HepG2 (cell line): Measurements from ENCODE around the gene PALM2AKAP2. TPM values are rescaled to one million over a fixed set of nuclear protein-coding genes. Genes with fewer than 3 reads are reported as not detected.

Experiments
- REST ChIP-seq, 2 experiments: IDR thresholded peaks; 2 replicates each; pipeline ENCODE4 v1.6.1; 2011 to 2012; ENCODE audit warnings: low read length in 2 of 2, borderline replicate concordance in 1 of 2, low read depth in 1 of 2, mild to moderate bottlenecking in 1 of 2, moderate library complexity in 1 of 2
- ZNF318 ChIP-seq: sonication (generic); formaldehyde crosslinking; IDR thresholded peaks from 2 replicates; pipeline ENCODE4 v1.4.0; 2020; ENCODE audit warnings: mild to moderate bottlenecking, missing genetic modification reagents
- ZNF563 ChIP-seq: sonication (generic); formaldehyde crosslinking; IDR thresholded peaks from 2 replicates; pipeline ENCODE4 v1.8.0; 2022; ENCODE audit warnings: mild to moderate bottlenecking, moderate library complexity, missing genetic modification reagents
- ZNF616 ChIP-seq: sonication (generic); formaldehyde crosslinking; IDR thresholded peaks from 2 replicates; pipeline ENCODE4 v1.5.0; 2020; ENCODE audit warnings: low read depth, mild to moderate bottlenecking, missing genetic modification reagents
- polyA plus RNA-seq, 8 experiments: library from polyadenylated mRNA; depleted of rRNA in 3 of 8; stranded (reverse) in 7 of 8; unstranded in 1 of 8; fragments of >200 nt; fragmentation: Illumina TruSeq in 4 of 8; extraction: Trizol in 4 of 8; gene quantifications; 2 replicates each; pipeline versions ENCODE4 v1.2.1 to v1.2.3, GENCODE V29; 2011 to 2016; ENCODE audit warnings: low read depth in 4 of 8, missing spikeins in 1 of 8, mixed read lengths in 1 of 8; ENCODE audit not compliant: insufficient read depth in 1 of 8
- total RNA-seq, 5 experiments: library from RNA; depleted of rRNA; stranded (reverse); fragments of >200 nt; fragmentation: Illumina TruSeq; extraction: Trizol; gene quantifications; 2 replicates each; pipeline ENCODE4 v1.2.3, GENCODE V29; 2016; ENCODE audit warnings: low read depth in 1 of 5

PALM2AKAP2 gene
- total and polyA plus RNA-seq, 2 of the 13 experiments (the other 11 are each of a cell fraction or from before 2014, with no cell fraction given): 0.25 to 1.8 TPM

- TF ChIP-seq REST (IDR thresholded peaks at IDR 0.05; ENCODE audit: borderline replicate concordance in 1 of 2, low read depth in 1 of 2, low read length in 2 of 2) (no peak), ZNF616 (CRISPR knock-in tag) (no peak), ZNF563 (CRISPR knock-in tag) (no peak), ZNF318 (CRISPR knock-in tag) (no peak)
These were observed 37.3 kb downstream of the PALM2AKAP2 start (continued) for GRCh38 chr9:109817146-109817845.
